K562 (cell line): Measurements from ENCODE around the gene CCDC17. TPM values are rescaled to one million over a fixed set of nuclear protein-coding genes. Genes with fewer than 3 reads are reported as not detected.

Experiments
- ATAC-seq: fragments of 200-7000 bp; cut with Tn5 transposase; 3 replicates; pipeline ENCODE4 v1.9.1; 2020; ENCODE audit warnings: moderate library complexity
- Bru-seq: library from RNA; stranded (reverse); fragments of 400-500 nt; gene quantifications from one replicate; lab custom pipeline; 2021; lab: Mats Ljungman, UMichigan
- BruChase-seq, 2 experiments: library from RNA; stranded (reverse); fragments of 400-500 nt; gene quantifications; one replicate each; lab custom pipeline; 2021; lab: Mats Ljungman, UMichigan
- BruUV-seq: library from RNA; stranded (reverse); fragments of 400-500 nt; replicated peaks from 2 replicates; lab custom pipeline; 2021; lab: Mats Ljungman, UMichigan
- CTCF ChIA-PET: fragments of 300-600 bp; formaldehyde crosslinking; extraction: SDS; loops from one replicate; lab custom pipeline; 2021; ENCODE audit warnings: low intra/inter-chr PET ratio; lab: Yijun Ruan, JAX
- POLR2A ChIA-PET: fragments of 300-600, 350-650 bp; sonication (Branson Sonifier 250); formaldehyde crosslinking; extraction: SDS; loops from one replicate; lab custom pipeline; 2021; ENCODE audit warnings: antibody characterized with exemption, inconsistent platforms; lab: Yijun Ruan, JAX
- DNase-seq, 4 experiments: peaks; one replicate each; pipeline versions ENCODE4 v3.0.0 to v3.0.0-alpha.2; 2011 to 2018; ENCODE audit warnings: low spot score in 3 of 4, mixed read lengths in 3 of 4; ENCODE audit errors: extremely low read depth in 1 of 4
- FAIRE-seq: peaks from 2 replicates; lab custom pipeline; 2011; peaks lifted over from hg19 to GRCh38; lab: Jason Lieb, UNC
- H2AFZ ChIP-seq: 2 replicates; pipeline ENCODE4 v1.6.0; 2011; ENCODE audit warnings: low read depth, low read length, control low read depth, inconsistent platforms
- H3K27ac ChIP-seq: fragments of 200-600 bp; 3 replicates; pipeline ENCODE4 v1.8.0; 2011; ENCODE audit warnings: low read depth, mild to moderate bottlenecking, control low read depth, inconsistent platforms, low read length, moderate library complexity, mixed read lengths; ENCODE audit errors: extremely low read depth
- H3K27me3 ChIP-seq, 2 experiments: fragments of 300-600 bp in 1 of 2; 2 replicates in 1 of 2; 3 replicates in 1 of 2; pipeline versions ENCODE4 v1.6.0 to v1.8.0; 2011; ENCODE audit warnings: inconsistent platforms in 2 of 2, low read length in 2 of 2, mild to moderate bottlenecking in 1 of 2, mixed read lengths in 1 of 2, moderate library complexity in 1 of 2; ENCODE audit not compliant: control insufficient read depth in 2 of 2, insufficient read depth in 2 of 2
- H3K36me3 ChIP-seq: fragments of 300-600 bp; 3 replicates; pipeline ENCODE4 v1.8.0; 2011; ENCODE audit warnings: mild to moderate bottlenecking, low read length, inconsistent platforms; ENCODE audit not compliant: control insufficient read depth, insufficient read depth
- H3K4me1 ChIP-seq, 2 experiments: fragments of 200-600 bp in 1 of 2; replicated peaks in 1 of 2; 2 replicates in 1 of 2; 3 replicates in 1 of 2; pipeline versions ENCODE4 v1.5.1 to v1.8.0; 2011; ENCODE audit warnings: inconsistent platforms in 2 of 2, low read length in 2 of 2, mild to moderate bottlenecking in 1 of 2, mixed read lengths in 1 of 2, moderate library complexity in 1 of 2; ENCODE audit not compliant: control insufficient read depth in 2 of 2, insufficient read depth in 2 of 2
- H3K4me2 ChIP-seq: 2 replicates; pipeline ENCODE4 v1.6.1; 2011; ENCODE audit warnings: low read length, control low read depth, inconsistent platforms, mixed read lengths; ENCODE audit not compliant: insufficient read depth
- H3K4me3 ChIP-seq: fragments of 200-600 bp; sonication (generic), shearing (Covaris generic); 2 replicates; pipeline ENCODE4 v1.5.1; 2016; ENCODE audit warnings: control low read depth, inconsistent platforms
- H3K79me2 ChIP-seq: fragments of 200-600 bp; 3 replicates; pipeline ENCODE4 v1.8.0; 2011; ENCODE audit warnings: low read length, inconsistent platforms; ENCODE audit not compliant: control insufficient read depth, insufficient read depth
- H3K9ac ChIP-seq, 2 experiments: 2 replicates each; pipeline versions ENCODE4 v1.6.0 to v1.6.1; 2011; ENCODE audit warnings: low read depth in 2 of 2, low read length in 2 of 2, control low read depth in 1 of 2, inconsistent platforms in 1 of 2, mild to moderate bottlenecking in 1 of 2, mixed read lengths in 1 of 2; ENCODE audit not compliant: insufficient read depth in 1 of 2
- H3K9me1 ChIP-seq: one replicate; pipeline ENCODE4 v1.6.0; 2011; ENCODE audit warnings: inconsistent platforms, mild to moderate bottlenecking, low read length, moderate library complexity; ENCODE audit not compliant: control insufficient read depth, insufficient read depth
- H3K9me3 ChIP-seq: replicated peaks from 2 replicates; pipeline ENCODE4 v1.5.1; 2011; ENCODE audit warnings: low read depth, low read length, inconsistent platforms; ENCODE audit not compliant: control insufficient read depth, insufficient read depth
- H4K20me1 ChIP-seq: replicated peaks from 2 replicates; pipeline ENCODE4 v1.6.1; 2011; ENCODE audit warnings: low read length, inconsistent platforms, mixed read lengths; ENCODE audit not compliant: control insufficient read depth, insufficient read depth
- GATA2 ChIP-seq: sonication (generic); formaldehyde crosslinking; IDR thresholded peaks from 2 replicates; pipeline ENCODE4 v1.4.0; 2020; ENCODE audit warnings: mild to moderate bottlenecking, missing genetic modification reagents
- GATAD2A ChIP-seq: fragments of 450-650 bp; IDR thresholded peaks from 2 replicates; pipeline ENCODE4 v1.6.1; 2017
- PHF20 ChIP-seq: fragments of 450-650 bp; IDR thresholded peaks from 2 replicates; pipeline ENCODE4 v1.6.1; 2018; ENCODE audit not compliant: partially characterized antibody
- POLR2AphosphoS5 ChIP-seq: IDR thresholded peaks from 2 replicates; pipeline ENCODE4 v1.6.1; 2011; ENCODE audit warnings: mild to moderate bottlenecking, low read depth, low read length, moderate library complexity; ENCODE audit not compliant: control insufficient read depth, insufficient read depth
- RCOR1 ChIP-seq, 2 experiments: IDR thresholded peaks; 2 replicates each; pipeline ENCODE4 v1.6.1; 2012; ENCODE audit warnings: low read depth in 2 of 2, low read length in 2 of 2, borderline replicate concordance in 1 of 2, improper control_type of control experiment in 1 of 2
- WGBS: fragments of 100-300 bp; shearing (Covaris generic); methylation state at CpG from one replicate; pipeline ENCODE4 v1.1.6; 2016; ENCODE audit warnings: low coverage, mixed read lengths; ENCODE audit not compliant: insufficient coverage; ENCODE audit errors: missing lambda C conversion rate; 5-methylcytosine and 5-hydroxymethylcytosine counted together
- in situ Hi-C: fragments of 300-500 bp; cut with MboI; formaldehyde crosslinking; loops from 4 replicates; pipeline ENCODE4 v1.15.0; 2018; ENCODE audit warnings: inconsistent platforms, mixed read lengths
- intact Hi-C: fragments of 100-400 bp; cut with micrococcal nuclease; formaldehyde crosslinking; loops from 2 replicates; pipeline ENCODE4 v1.14.2; 2022
- long read RNA-seq, 3 experiments: library from polyadenylated mRNA in 2 of 3; library from RNA in 1 of 3; unstranded in 2 of 3; stranded (forward) in 1 of 3; transcript quantifications; one replicate each; pipeline ENCODE4 v2.0.0, GENCODE V29; 2019 to 2022
- polyA minus RNA-seq, 3 experiments: library from RNA; depleted of rRNA, polyadenylated mRNA; stranded (reverse); fragments of >200 nt; gene quantifications; 2 replicates each; pipeline ENCODE4 v1.2.3, GENCODE V29; 2011
- polyA plus RNA-seq, 8 experiments: library from polyadenylated mRNA; depleted of rRNA in 4 of 8; stranded (reverse) in 5 of 8; unstranded in 3 of 8; fragments of >200 nt; fragmentation: Nextera tagmentation in 2 of 8; fragmentation: Illumina TruSeq in 1 of 8; extraction: Ambion mirVana in 2 of 8; extraction: Trizol in 1 of 8; gene quantifications; 2 replicates each; pipeline versions ENCODE4 v1.2.1 to v1.2.3, GENCODE V29; 2011 to 2014; ENCODE audit warnings: inconsistent platforms in 1 of 8, missing spikeins in 1 of 8
- total RNA-seq, 7 experiments: library from RNA; depleted of rRNA in 6 of 7; stranded (reverse); fragments of >200 nt in 6 of 7; fragmentation: Illumina TruSeq in 2 of 7; extraction: Trizol in 2 of 7; gene quantifications; 2 replicates each; pipeline versions ENCODE4 v1.2.1 to v1.2.3, GENCODE V29; 2011 to 2021; ENCODE audit warnings: low replicate concordance in 1 of 7

Gene CCDC17
- total RNA-seq (2011; cell fraction: chromatin; rRNA removed; ENCODE audit: low replicate concordance): 10.6 and 21.6 TPM in 2 replicates
- 10.8 and 12.8 TPM in 2 replicates for total RNA-seq (2011; cell fraction: nucleolus; rRNA removed)
- 9.5 and 12.6 TPM in 2 replicates for total RNA-seq (2011; cell fraction: nucleoplasm; rRNA removed)
- 0.82 and 2.1 TPM in 2 replicates for total RNA-seq (2014; rRNA removed)
- total RNA-seq (2014; rRNA removed; fragmentation: Illumina TruSeq; extraction: Trizol): 0.62 and 0.73 TPM in 2 replicates
- 1.1 and 1.3 TPM in 2 replicates for total RNA-seq (2015; rRNA removed; fragmentation: Illumina TruSeq; extraction: Trizol)
- 2.0 and 2.4 TPM in 2 replicates for total RNA-seq (2021)
- polyA plus RNA-seq (2011; rRNA removed): 0.85 and 1.4 TPM in 2 replicates
- 0.78 and 0.98 TPM in 2 replicates for polyA plus RNA-seq (2011; cell fraction: cytosol; rRNA removed)
- 9.2 and 13.3 TPM in 2 replicates for polyA plus RNA-seq (2011; cell fraction: nucleus; rRNA removed)
- polyA plus RNA-seq (2012): 0.56 and 1.4 TPM in 2 replicates
- polyA plus RNA-seq (2014; fragmentation: Illumina TruSeq; extraction: Trizol): 0.51 and 0.54 TPM in 2 replicates
- under 1 TPM; 0.20 TPM for polyA plus RNA-seq (2014; fragmentation: Nextera tagmentation; extraction: Ambion mirVana)
- polyA plus RNA-seq (2014; rRNA removed): 1.4 and 1.6 TPM in 2 replicates
- 1.3 and 1.7 TPM in 2 replicates for polyA minus RNA-seq (2011; rRNA and poly(A)+ RNA removed)
- 0.76 and 0.91 TPM in 2 replicates for polyA minus RNA-seq (2011; cell fraction: cytosol; rRNA and poly(A)+ RNA removed)
- 3.5 and 3.7 TPM in 2 replicates for polyA minus RNA-seq (2011; cell fraction: nucleus; rRNA and poly(A)+ RNA removed)
- Bru-seq, nascent RNA: percentile 59 among the genes with signal in this experiment
- BruChase-seq, experiment 1, labeled RNA remaining after a 2-hour chase: percentile 50 among the genes with signal in this experiment
- BruChase-seq, experiment 2, labeled RNA remaining after a 6-hour chase: percentile 53 among the genes with signal in this experiment
- long read RNA-seq, experiment 1: 0 reads
- long read RNA-seq, experiment 2: 0 reads
- long read RNA-seq, experiment 3: 0 reads

DNA sequence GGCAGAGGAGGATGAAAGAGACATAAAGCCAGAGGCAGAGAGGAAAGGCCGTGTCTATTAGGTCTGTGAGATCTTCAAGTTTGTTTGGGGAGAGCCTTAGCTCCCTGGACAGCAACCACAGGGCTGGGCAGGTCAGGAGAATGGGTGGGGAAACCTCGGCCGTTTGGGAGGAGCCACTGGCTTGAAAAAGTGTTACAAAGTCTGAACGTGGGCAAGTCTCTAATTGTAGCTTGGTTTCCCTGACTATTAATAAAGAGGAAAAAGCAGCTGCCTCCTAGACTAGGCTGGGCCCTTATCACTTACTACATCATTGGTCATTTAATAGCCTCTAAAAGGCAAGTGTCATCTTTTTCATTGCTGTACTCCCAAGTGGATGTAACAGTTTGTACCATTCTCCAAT, at the start of gene CCDC17:
Gene CCDC17, minus strand, starts transcription at position 83 of the 400 bp plus-strand sequence. CDS start 145 bp downstream, outside the sequence.
- Histone ChIP-seq H2AFZ (no peak within 1 kb of the TSS), H3K27me3 (no peaks in the 10 kb centered on the region), H3K4me2 (no peak within 1 kb of the TSS), H3K9me1 (no peaks in the 10 kb centered on the region)
- WGBS: 38% methylated on average over 4 of the region's 4 CpGs
- 0 out of 3 replicates have a peak, but pooled peaks have one; percentile 2 for ATAC-seq
- in situ Hi-C loops: no loop called here
- TF ChIP-seq GATA2 (CRISPR knock-in tag) (0 out of 2 replicates have a peak, but pooled peaks have one; percentile 36), POLR2AphosphoS5 (0 out of 2 replicates have a peak, but pooled peaks have one; percentile 15), RCOR1 (IDR thresholded peaks at IDR 0.05; ENCODE audit: borderline replicate concordance in 1 of 2, low read depth in 2 of 2, low read length in 2 of 2) (no peak), PHF20 (no peak), GATAD2A (no peak)
- TF ChIP-seq, all 486 proteins: peak for 2
- Histone ChIP-seq H3K9ac (no peak within 1 kb of the TSS), H3K36me3 (peaks cover 67% of the 10 kb centered on the region; the same call in 2 of the 3 replicates), H3K4me1 (peaks cover 0 to 17% of the 10 kb centered on the region in 2 experiments; a peak in 2 of 5 replicates), H3K9me3 (no peaks in the 10 kb centered on the region), H3K4me3 (no peak within 1 kb of the TSS), H4K20me1 (no peaks in the 10 kb centered on the region; the same call in none of the 2 replicates), H3K27ac (peak within 1 kb of the TSS; percentile 12; the same call in 2 of the 3 replicates), H3K79me2 (no peaks in the 10 kb centered on the region)
- intact Hi-C loops: no loop called here
- no TSS peak for BruUV-seq
- DNase-seq (peak in 1 of 4 experiments; percentile 17), FAIRE-seq (no peak)
- ChIA-PET CTCF (no interaction called here), POLR2A (interaction anchor here (1.1 to 1.6 kb wide), 6 partner anchors 10 to 173 kb away, joined by 3 to 7 read pairs (median 4); partner anchors contain the start of gene PRDX1)
